ENCODE data around the gene NBPF1.
"Not testable (repeated sequence)": the region's sequence is repeated elsewhere in the genome, so short reads cannot be mapped to it uniquely, and the experiment has no call there.

Gene NBPF1

GRCh38 chr1:16605532-16606505 lies 7.5 kb downstream of the NBPF1 start:
- no peak overlapping the region for H3K4me3 ChIP-seq (ENCODE audit: low read length)
- TF ChIP-seq ZNF274 (IDR thresholded peaks at IDR 0.05; ENCODE audit: low read depth, low read length), result no peak

DNA sequence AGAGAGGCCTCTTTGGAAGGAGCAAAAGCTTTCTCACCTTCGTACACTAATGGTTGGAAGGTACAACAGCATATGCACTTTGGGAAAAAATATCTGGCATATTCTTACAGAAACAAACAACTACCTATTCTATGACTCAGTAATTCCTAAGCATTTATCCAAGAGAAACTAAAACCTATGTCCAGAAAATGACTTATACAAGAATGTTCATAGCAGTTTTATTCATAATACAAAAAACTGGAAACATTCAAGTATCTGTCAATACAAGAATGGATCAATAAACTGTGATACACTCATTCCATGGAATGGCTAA lies 8.2 kb downstream of the NBPF1 start:
- no peak overlapping the region for H3K4me3 ChIP-seq (ENCODE audit: low read length)
- no peak for TF ChIP-seq ZNF274 (IDR thresholded peaks at IDR 0.05; ENCODE audit: low read depth, low read length)

DNA sequence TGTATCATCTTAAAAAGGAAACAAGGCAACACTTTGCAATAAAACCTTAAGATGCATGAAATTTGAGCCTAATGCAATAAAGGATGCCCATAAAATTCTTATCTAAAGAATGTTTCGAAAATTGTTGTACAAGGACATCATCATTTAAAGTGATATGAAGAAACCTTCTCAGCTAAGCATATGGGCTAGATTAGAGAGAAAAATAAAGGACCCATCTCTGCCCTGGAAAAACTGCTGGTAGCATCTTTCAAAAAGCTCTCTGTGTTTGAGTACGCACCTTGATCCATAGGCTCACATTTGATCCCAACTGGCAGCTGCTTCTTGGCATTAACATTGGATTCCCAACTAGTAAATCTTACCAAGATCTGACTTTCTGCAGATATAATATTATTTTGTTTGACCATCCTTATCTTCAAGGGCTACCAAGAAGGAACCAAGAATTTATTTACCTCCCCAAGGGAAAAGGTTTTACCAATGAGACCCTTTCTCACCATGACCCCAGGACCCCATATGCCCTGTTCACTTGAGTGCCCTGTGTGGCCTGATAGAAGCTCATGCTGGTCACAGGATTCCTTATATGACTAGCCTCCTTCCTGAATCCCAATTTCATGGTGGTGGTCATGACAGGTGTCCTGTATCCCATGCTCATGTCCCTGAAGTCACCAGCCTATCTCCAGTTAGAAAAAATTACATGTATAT lies 8.7 kb downstream of the NBPF1 start:
- not testable (repeated sequence) for H3K4me3 ChIP-seq (ENCODE audit: low read length)

GRCh38 chr1:16603623-16604022 lies 9.7 kb downstream of the NBPF1 start:
- H3K4me3 ChIP-seq (ENCODE audit: low read length), result not testable (repeated sequence)

DNA sequence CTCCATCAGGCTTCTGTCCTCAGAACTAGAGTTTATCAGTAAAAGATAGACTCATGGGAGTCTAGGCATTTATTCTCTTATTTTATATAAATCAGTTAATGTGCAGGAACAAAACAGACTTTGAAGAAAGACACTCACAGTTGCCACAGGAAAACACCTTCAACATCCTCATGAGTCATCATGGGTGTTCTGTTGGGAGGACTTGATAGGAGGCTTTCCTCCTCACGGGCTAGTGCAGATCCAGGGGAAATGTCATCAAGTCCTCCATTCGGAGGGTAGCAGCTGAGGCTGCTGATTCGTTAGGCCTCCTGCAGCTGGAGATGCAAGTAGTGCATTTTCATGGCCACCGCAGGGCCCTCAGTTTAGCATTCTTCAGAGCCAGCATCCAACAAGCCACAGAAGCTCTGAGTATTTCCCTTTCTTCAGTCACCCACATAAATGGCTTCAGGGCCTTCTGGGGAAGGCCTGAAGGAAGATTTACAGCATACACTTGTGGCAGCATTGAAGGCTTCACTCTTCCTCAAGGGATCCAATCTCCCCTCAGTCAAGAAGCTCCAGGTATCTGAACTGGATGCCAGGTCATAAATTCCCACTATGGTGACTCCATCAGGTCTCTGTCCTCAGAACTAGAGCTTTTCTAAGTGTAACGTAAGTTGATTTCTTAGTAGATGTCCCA lies 10.9 kb downstream of the NBPF1 start:
- not testable (repeated sequence) for H3K4me3 ChIP-seq (ENCODE audit: low read length)

- H3K4me3 ChIP-seq (ENCODE audit: low read length), result not testable (repeated sequence)
These were observed 12.2 kb downstream of the NBPF1 start for GRCh38 chr1:16600855-16601786.

- not testable (repeated sequence) for H3K4me3 ChIP-seq (ENCODE audit: low read length)
These were observed 14.0 kb downstream of the NBPF1 start for GRCh38 chr1:16599326-16599725.

- H3K4me3 ChIP-seq (ENCODE audit: low read length), result not testable (repeated sequence)
These were observed 18.1 kb downstream of the NBPF1 start for GRCh38 chr1:16595216-16595615.

GRCh38 chr1:16591845-16592244 lies 21.5 kb downstream of the NBPF1 start:
- not testable (repeated sequence) for H3K4me3 ChIP-seq (ENCODE audit: low read length)

- not testable (repeated sequence) for H3K4me3 ChIP-seq (ENCODE audit: low read length)
These were observed 25.3 kb downstream of the NBPF1 start for GRCh38 chr1:16588081-16588480.

- not testable (repeated sequence) for H3K4me3 ChIP-seq (ENCODE audit: low read length)
These were observed 25.7 kb downstream of the NBPF1 start for GRCh38 chr1:16587639-16588038.

DNA sequence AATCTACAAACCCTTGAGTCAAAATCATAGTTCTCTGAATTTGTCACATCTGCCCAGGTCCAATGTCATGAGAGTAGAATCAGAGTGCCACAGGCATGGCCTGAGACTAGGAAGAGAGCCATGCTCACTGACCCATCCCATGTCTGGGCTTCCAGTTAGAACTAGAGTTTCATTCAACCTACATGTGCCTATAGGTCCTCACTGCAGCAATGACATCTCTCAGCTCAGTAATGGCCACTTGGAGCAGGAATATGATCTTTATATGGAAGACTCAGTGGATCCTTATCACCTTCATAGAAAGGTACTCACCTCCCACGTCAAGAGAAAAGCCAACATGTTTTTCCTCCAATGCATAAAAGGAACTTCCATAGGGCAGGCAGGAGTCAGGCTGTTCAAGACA lies 48.0 kb downstream of the NBPF1 start:
- not testable (repeated sequence) for H3K4me3 ChIP-seq (ENCODE audit: low read length)

GRCh38 chr1:16561035-16561434 lies 52.3 kb downstream of the NBPF1 start:
- not testable (repeated sequence) for H3K4me3 ChIP-seq (ENCODE audit: low read length)

- not testable (repeated sequence) for H3K4me3 ChIP-seq (ENCODE audit: low read length)
These were observed 52.9 kb downstream of the NBPF1 start for GRCh38 chr1:16560498-16560897.

DNA sequence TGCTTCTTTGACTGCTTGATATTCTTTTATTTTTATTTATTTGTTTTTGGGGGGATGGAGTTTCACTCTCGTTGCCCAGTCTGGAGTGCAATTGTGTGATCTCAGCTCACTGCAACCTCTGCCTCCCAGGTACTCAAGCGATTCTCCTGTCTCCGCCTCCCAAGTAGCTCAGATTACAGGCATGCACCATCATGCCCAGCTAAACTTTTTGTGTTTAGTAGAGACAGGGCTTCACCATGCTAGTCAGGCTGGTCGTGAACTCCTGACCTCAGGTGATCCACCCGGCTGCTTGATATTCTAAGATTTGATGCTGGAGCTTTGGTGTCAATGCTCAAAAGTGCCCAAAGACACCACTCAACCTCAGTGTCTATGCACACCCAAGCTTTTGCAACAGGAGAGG lies 53.7 kb downstream of the NBPF1 start:
- not testable (repeated sequence) for H3K4me3 ChIP-seq (ENCODE audit: low read length)

- H3K4me3 ChIP-seq (ENCODE audit: low read length), result not testable (repeated sequence)
These were observed 56.3 kb downstream of the NBPF1 start for GRCh38 chr1:16557034-16557433.

DNA sequence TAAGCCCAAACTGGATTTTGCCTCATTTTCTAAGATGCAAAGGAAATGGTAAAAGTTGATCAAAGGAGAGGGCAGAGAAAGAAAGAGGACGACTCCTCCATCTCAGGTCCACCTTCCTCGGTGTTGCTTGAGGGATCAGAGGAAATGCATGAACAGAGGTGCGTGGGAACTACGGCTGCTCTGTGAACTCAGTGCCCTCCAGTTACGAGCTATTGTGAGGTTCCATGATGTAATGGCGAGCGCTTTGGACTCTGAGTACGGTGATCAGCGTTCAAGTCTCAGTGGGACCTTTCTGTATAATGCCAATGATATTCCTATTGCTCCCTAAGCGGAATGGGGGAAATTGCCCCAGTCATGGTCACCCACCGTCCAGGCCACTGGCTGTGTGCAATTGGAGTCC lies 60.1 kb downstream of the NBPF1 start:
- H3K4me3 ChIP-seq (ENCODE audit: low read length), result not testable (repeated sequence)

GRCh38 chr1:16550212-16550918 lies 63.0 kb downstream of the NBPF1 start:
- not testable (repeated sequence) for H3K4me3 ChIP-seq (ENCODE audit: low read length)

DNA sequence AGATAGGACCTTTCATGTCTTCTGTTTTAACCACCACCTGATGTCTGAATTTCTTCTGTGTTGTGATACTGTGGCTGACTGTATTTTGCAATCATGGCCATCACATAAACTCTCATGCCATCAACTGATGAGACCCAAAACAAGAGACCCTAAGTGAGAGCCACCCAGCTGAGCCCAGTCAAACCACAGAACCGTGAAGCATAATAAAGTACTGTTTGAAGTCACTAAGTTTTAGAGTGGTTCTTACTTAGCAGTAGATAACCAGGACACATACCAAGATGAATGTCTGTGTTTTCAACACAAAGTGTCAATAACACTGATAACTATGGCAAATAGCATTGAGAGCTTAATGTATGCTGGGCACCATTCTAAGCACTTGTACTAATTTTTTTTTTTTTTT lies 63.8 kb downstream of the NBPF1 start:
- not testable (repeated sequence) for H3K4me3 ChIP-seq (ENCODE audit: low read length)

Data from GM08714 (cell line).